ENCODE measurements around the gene RPS6KB2. TPM values are rescaled to one million over a fixed set of nuclear protein-coding genes. Genes with fewer than 3 reads are reported as not detected.

Gene RPS6KB2
- polyA plus RNA-seq, 1 donor (not counting 4 experiments of a cell fraction or from before 2014, with no cell fraction given) = 61.4 TPM

- no peak overlapping the region for H2AFZ ChIP-seq (ENCODE audit: control insufficient read depth, low read length)
- H3K4me2 ChIP-seq (ENCODE audit: control insufficient read depth, extremely low read depth, insufficient read depth, low read depth, low read length) = no peak overlapping the region
- peaks cover 22% of the 10 kb centered on the region for H3K79me2 ChIP-seq (ENCODE audit: control insufficient read depth, insufficient read depth, low read length)
- DNase-seq (ENCODE audit: low read depth, low spot score) (no peak), FAIRE-seq (no peak)
- no peaks in the 10 kb centered on the region for H3K9me1 ChIP-seq (ENCODE audit: control insufficient read depth, extremely low read depth, insufficient read depth, low read length)
- no peaks in the 10 kb centered on the region for H3K27me3 ChIP-seq (ENCODE audit: control insufficient read depth, extremely low read depth, insufficient read depth, low read length)
- dilution Hi-C loops (cut with MboI; ENCODE audit: extremely low pct_ligation_motif_present, low sequenced_read_pairs) = no loop called here
- H3K27ac ChIP-seq (ENCODE audit: control insufficient read depth, insufficient read depth, low read length) = no peak overlapping the region
- no peak overlapping the region for H3K9ac ChIP-seq (ENCODE audit: control insufficient read depth, extremely low read depth, insufficient read depth, low read length)
- H3K4me3 ChIP-seq (ENCODE audit: control insufficient read depth in 2 of 3, extremely low read depth in 1 of 3, insufficient read depth in 2 of 3, low read depth in 1 of 3, low read length in 3 of 3) = no peak overlapping the region
- peaks cover 11% of the 10 kb centered on the region for H3K4me1 ChIP-seq (ENCODE audit: control insufficient read depth, extremely low read depth, insufficient read depth, low read length)
- H3K36me3 ChIP-seq (ENCODE audit: control insufficient read depth in 2 of 2, extremely low read depth in 1 of 2, insufficient read depth in 2 of 2, low read length in 2 of 2) = peaks cover 23 to 36% of the 10 kb centered on the region in 2 experiments
- no peaks in the 10 kb centered on the region for H4K20me1 ChIP-seq (ENCODE audit: control insufficient read depth, extremely low read depth, insufficient read depth, low read length)
- no peaks in the 10 kb centered on the region for H3K9me3 ChIP-seq (ENCODE audit: control insufficient read depth, low read depth, low read length)
- TF ChIP-seq CTCF (optimal IDR thresholded peaks at IDR 0.05 in 1 of 3, IDR thresholded peaks at IDR 0.05 in 1 of 3, conservative IDR thresholded peaks at IDR 0.05 in 1 of 3; ENCODE audit: extremely low read depth in 1 of 3, insufficient read depth in 2 of 3, low read length in 3 of 3) (no peak), EZH2 (IDR thresholded peaks at IDR 0.05; ENCODE audit: low read length) (no peak)
Measured at GRCh38 chr11:67396587-67397389, 31.5 kb upstream of the RPS6KB2 start.

GRCh38 chr11:67397536-67397935 lies 30.8 kb upstream of the RPS6KB2 start:
- Histone ChIP-seq H3K9me3 (ENCODE audit: control insufficient read depth, low read depth, low read length) (no peaks in the 10 kb centered on the region), H3K9me1 (ENCODE audit: control insufficient read depth, extremely low read depth, insufficient read depth, low read length) (no peaks in the 10 kb centered on the region), H3K27ac (ENCODE audit: control insufficient read depth, insufficient read depth, low read length) (no peak overlapping the region), H3K36me3 (ENCODE audit: control insufficient read depth in 2 of 2, extremely low read depth in 1 of 2, insufficient read depth in 2 of 2, low read length in 2 of 2) (peaks cover 23 to 36% of the 10 kb centered on the region in 2 experiments), H3K4me2 (ENCODE audit: control insufficient read depth, extremely low read depth, insufficient read depth, low read depth, low read length) (no peak overlapping the region), H3K4me3 (ENCODE audit: control insufficient read depth in 2 of 3, extremely low read depth in 1 of 3, insufficient read depth in 2 of 3, low read depth in 1 of 3, low read length in 3 of 3) (no peak overlapping the region), H4K20me1 (ENCODE audit: control insufficient read depth, extremely low read depth, insufficient read depth, low read length) (no peaks in the 10 kb centered on the region), H2AFZ (ENCODE audit: control insufficient read depth, low read length) (no peak overlapping the region), H3K9ac (ENCODE audit: control insufficient read depth, extremely low read depth, insufficient read depth, low read length) (no peak overlapping the region), H3K4me1 (ENCODE audit: control insufficient read depth, extremely low read depth, insufficient read depth, low read length) (peaks cover 15% of the 10 kb centered on the region), H3K27me3 (ENCODE audit: control insufficient read depth, extremely low read depth, insufficient read depth, low read length) (no peaks in the 10 kb centered on the region), H3K79me2 (ENCODE audit: control insufficient read depth, insufficient read depth, low read length) (peaks cover 21% of the 10 kb centered on the region)
- no peak for FAIRE-seq
- no peak for DNase-seq (ENCODE audit: low read depth, low spot score)
- dilution Hi-C loops (cut with MboI; ENCODE audit: extremely low pct_ligation_motif_present, low sequenced_read_pairs) = no loop called here
- TF ChIP-seq CTCF (optimal IDR thresholded peaks at IDR 0.05 in 1 of 3, IDR thresholded peaks at IDR 0.05 in 1 of 3, conservative IDR thresholded peaks at IDR 0.05 in 1 of 3; ENCODE audit: extremely low read depth in 1 of 3, insufficient read depth in 2 of 3, low read length in 3 of 3) = no peak
- TF ChIP-seq EZH2 (IDR thresholded peaks at IDR 0.05; ENCODE audit: low read length) = no peak

Data from keratinocyte (primary cell).